ENCODE results near the gene ULK4.

DNA sequence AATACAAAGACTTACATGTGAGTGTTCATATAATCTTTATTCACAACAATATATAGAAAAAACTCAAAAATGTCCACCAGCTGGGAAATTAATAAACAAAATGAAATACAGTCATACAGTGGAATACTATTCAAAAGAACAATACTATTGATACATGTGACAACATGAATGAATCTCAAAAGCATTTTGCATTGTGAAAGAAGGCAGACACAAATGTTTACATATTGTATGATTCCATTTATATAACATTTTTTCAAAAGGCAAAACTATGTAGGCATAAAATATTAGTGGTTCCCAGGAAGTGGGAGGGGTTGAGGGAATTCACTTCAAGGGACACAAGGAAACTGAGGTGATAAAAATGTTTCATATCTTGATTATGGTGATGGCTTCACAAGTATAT is 459.4 kb downstream of the ULK4 start:
- no peak for TF ChIP-seq POLR2A (IDR thresholded peaks at IDR 0.05)
- TF ChIP-seq, protein P1, sequence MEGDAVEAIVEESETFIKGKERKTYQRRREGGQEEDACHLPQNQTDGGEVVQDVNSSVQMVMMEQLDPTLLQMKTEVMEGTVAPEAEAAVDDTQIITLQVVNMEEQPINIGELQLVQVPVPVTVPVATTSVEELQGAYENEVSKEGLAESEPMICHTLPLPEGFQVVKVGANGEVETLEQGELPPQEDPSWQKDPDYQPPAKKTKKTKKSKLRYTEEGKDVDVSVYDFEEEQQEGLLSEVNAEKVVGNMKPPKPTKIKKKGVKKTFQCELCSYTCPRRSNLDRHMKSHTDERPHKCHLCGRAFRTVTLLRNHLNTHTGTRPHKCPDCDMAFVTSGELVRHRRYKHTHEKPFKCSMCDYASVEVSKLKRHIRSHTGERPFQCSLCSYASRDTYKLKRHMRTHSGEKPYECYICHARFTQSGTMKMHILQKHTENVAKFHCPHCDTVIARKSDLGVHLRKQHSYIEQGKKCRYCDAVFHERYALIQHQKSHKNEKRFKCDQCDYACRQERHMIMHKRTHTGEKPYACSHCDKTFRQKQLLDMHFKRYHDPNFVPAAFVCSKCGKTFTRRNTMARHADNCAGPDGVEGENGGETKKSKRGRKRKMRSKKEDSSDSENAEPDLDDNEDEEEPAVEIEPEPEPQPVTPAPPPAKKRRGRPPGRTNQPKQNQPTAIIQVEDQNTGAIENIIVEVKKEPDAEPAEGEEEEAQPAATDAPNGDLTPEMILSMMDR (IDR thresholded peaks at IDR 0.05), result no peak
